ENCODE results near the gene KLHL3.

Gene KLHL3

GRCh38 chr5:137602721-137603273 is 133.1 kb downstream of the KLHL3 start:
- H3K9me3 Mint-ChIP-seq = no peaks in the 10 kb centered on the region
- H3K36me3 Mint-ChIP-seq (ENCODE audit: low read depth) = no peaks in the 10 kb centered on the region
- no peak overlapping the region for H3K4me3 Mint-ChIP-seq
- peaks cover 33% of the 10 kb centered on the region for H3K27me3 Mint-ChIP-seq (ENCODE audit: low read depth)
- no peaks in the 10 kb centered on the region for H3K4me1 Mint-ChIP-seq (ENCODE audit: low read depth)
- no peak overlapping the region for H3K27ac Mint-ChIP-seq

GRCh38 chr5:137600721-137601360 is 135.0 kb downstream of the KLHL3 start:
- H3K36me3 Mint-ChIP-seq (ENCODE audit: low read depth) = no peaks in the 10 kb centered on the region
- no peaks in the 10 kb centered on the region for H3K4me1 Mint-ChIP-seq (ENCODE audit: low read depth)

GRCh38 chr5:137599457-137599856 is 136.4 kb downstream of the KLHL3 start:
- H3K4me3 Mint-ChIP-seq = no peak overlapping the region
- no peaks in the 10 kb centered on the region for H3K9me3 Mint-ChIP-seq
- H3K36me3 Mint-ChIP-seq (ENCODE audit: low read depth) = no peaks in the 10 kb centered on the region
- H3K27me3 Mint-ChIP-seq (ENCODE audit: low read depth) = peaks cover 20% of the 10 kb centered on the region
- no peaks in the 10 kb centered on the region for H3K4me1 Mint-ChIP-seq (ENCODE audit: low read depth)
- H3K27ac Mint-ChIP-seq = no peak overlapping the region

More at GRCh38 chr5:137600721-137601360, 135.0 kb downstream of the KLHL3 start:
- Mint-ChIP-seq H3K27me3 (ENCODE audit: low read depth) (peaks cover 25% of the 10 kb centered on the region), H3K9me3 (no peaks in the 10 kb centered on the region), H3K4me3 (no peak overlapping the region), H3K27ac (no peak overlapping the region)

- no peak overlapping the region for H3K27ac Mint-ChIP-seq
- peaks cover 22% of the 10 kb centered on the region for H3K27me3 Mint-ChIP-seq (ENCODE audit: low read depth)
- H3K36me3 Mint-ChIP-seq (ENCODE audit: low read depth) = no peaks in the 10 kb centered on the region
- H3K4me1 Mint-ChIP-seq (ENCODE audit: low read depth) = no peaks in the 10 kb centered on the region
- no peak overlapping the region for H3K4me3 Mint-ChIP-seq
- H3K9me3 Mint-ChIP-seq = no peaks in the 10 kb centered on the region
These were observed 137.5 kb downstream of the KLHL3 start for GRCh38 chr5:137598399-137598798.

GRCh38 chr5:137596941-137597340 is 138.9 kb downstream of the KLHL3 start:
- Mint-ChIP-seq H3K27ac (no peak overlapping the region), H3K27me3 (ENCODE audit: low read depth) (peaks cover 28% of the 10 kb centered on the region), H3K36me3 (ENCODE audit: low read depth) (no peaks in the 10 kb centered on the region), H3K9me3 (no peaks in the 10 kb centered on the region), H3K4me3 (no peak overlapping the region), H3K4me1 (ENCODE audit: low read depth) (no peaks in the 10 kb centered on the region)

- no peaks in the 10 kb centered on the region for H3K9me3 Mint-ChIP-seq
- no peak overlapping the region for H3K27ac Mint-ChIP-seq
- no peak overlapping the region for H3K4me3 Mint-ChIP-seq
- peaks cover 28% of the 10 kb centered on the region for H3K27me3 Mint-ChIP-seq (ENCODE audit: low read depth)
- H3K4me1 Mint-ChIP-seq (ENCODE audit: low read depth) = no peaks in the 10 kb centered on the region
- H3K36me3 Mint-ChIP-seq (ENCODE audit: low read depth) = no peaks in the 10 kb centered on the region
These were observed 140.4 kb downstream of the KLHL3 start for GRCh38 chr5:137595396-137596079.

- Mint-ChIP-seq H3K4me1 (ENCODE audit: low read depth) (no peaks in the 10 kb centered on the region), H3K27ac (no peak overlapping the region), H3K36me3 (ENCODE audit: low read depth) (no peaks in the 10 kb centered on the region), H3K9me3 (no peaks in the 10 kb centered on the region), H3K4me3 (no peak overlapping the region), H3K27me3 (ENCODE audit: low read depth) (peaks cover 28% of the 10 kb centered on the region)
These were observed 141.2 kb downstream of the KLHL3 start for GRCh38 chr5:137594717-137595116.

- Mint-ChIP-seq H3K27ac (no peak overlapping the region), H3K27me3 (ENCODE audit: low read depth) (peaks cover 24% of the 10 kb centered on the region), H3K4me1 (ENCODE audit: low read depth) (peaks cover 3% of the 10 kb centered on the region), H3K36me3 (ENCODE audit: low read depth) (no peaks in the 10 kb centered on the region), H3K4me3 (no peak overlapping the region), H3K9me3 (no peaks in the 10 kb centered on the region)
These were observed 143.6 kb downstream of the KLHL3 start for GRCh38 chr5:137592317-137592716.

- Mint-ChIP-seq H3K36me3 (ENCODE audit: low read depth) (no peaks in the 10 kb centered on the region), H3K4me3 (no peak overlapping the region)
These were observed 146.7 kb downstream of the KLHL3 start for GRCh38 chr5:137589185-137589584.

GRCh38 chr5:137587919-137588318 is 148.0 kb downstream of the KLHL3 start:
- Mint-ChIP-seq H3K4me3 (no peak overlapping the region), H3K4me1 (ENCODE audit: low read depth) (peaks cover 3% of the 10 kb centered on the region), H3K9me3 (no peaks in the 10 kb centered on the region), H3K27ac (no peak overlapping the region), H3K27me3 (ENCODE audit: low read depth) (peaks cover 18% of the 10 kb centered on the region), H3K36me3 (ENCODE audit: low read depth) (no peaks in the 10 kb centered on the region)

More at GRCh38 chr5:137589185-137589584, 146.7 kb downstream of the KLHL3 start:
- Mint-ChIP-seq H3K27me3 (ENCODE audit: low read depth) (peaks cover 16% of the 10 kb centered on the region), H3K4me1 (ENCODE audit: low read depth) (peaks cover 3% of the 10 kb centered on the region), H3K9me3 (no peaks in the 10 kb centered on the region), H3K27ac (no peak overlapping the region)

- no peaks in the 10 kb centered on the region for H3K9me3 Mint-ChIP-seq
- H3K36me3 Mint-ChIP-seq (ENCODE audit: low read depth) = no peaks in the 10 kb centered on the region
- peaks cover 18% of the 10 kb centered on the region for H3K27me3 Mint-ChIP-seq (ENCODE audit: low read depth)
- H3K4me3 Mint-ChIP-seq = no peak overlapping the region
- H3K27ac Mint-ChIP-seq = no peak overlapping the region
- peaks cover 3% of the 10 kb centered on the region for H3K4me1 Mint-ChIP-seq (ENCODE audit: low read depth)
These were observed 151.6 kb downstream of the KLHL3 start for GRCh38 chr5:137584262-137584661.

GRCh38 chr5:137583129-137583528 is 152.8 kb downstream of the KLHL3 start:
- Mint-ChIP-seq H3K4me3 (no peak overlapping the region), H3K36me3 (ENCODE audit: low read depth) (no peaks in the 10 kb centered on the region), H3K27me3 (ENCODE audit: low read depth) (peaks cover 12% of the 10 kb centered on the region), H3K9me3 (no peaks in the 10 kb centered on the region), H3K4me1 (ENCODE audit: low read depth) (no peaks in the 10 kb centered on the region), H3K27ac (no peak overlapping the region)

GRCh38 chr5:137582218-137582617 is 153.7 kb downstream of the KLHL3 start:
- Mint-ChIP-seq H3K36me3 (ENCODE audit: low read depth) (no peaks in the 10 kb centered on the region), H3K27me3 (ENCODE audit: low read depth) (peaks cover 12% of the 10 kb centered on the region), H3K27ac (no peak overlapping the region), H3K4me1 (ENCODE audit: low read depth) (no peaks in the 10 kb centered on the region), H3K4me3 (no peak overlapping the region), H3K9me3 (no peaks in the 10 kb centered on the region)

GRCh38 chr5:137581776-137582175 is 154.1 kb downstream of the KLHL3 start:
- Mint-ChIP-seq H3K4me3 (no peak overlapping the region), H3K4me1 (ENCODE audit: low read depth) (no peaks in the 10 kb centered on the region), H3K27ac (no peak overlapping the region), H3K9me3 (no peaks in the 10 kb centered on the region), H3K36me3 (ENCODE audit: low read depth) (no peaks in the 10 kb centered on the region), H3K27me3 (ENCODE audit: low read depth) (peaks cover 8% of the 10 kb centered on the region)

GRCh38 chr5:137580030-137580429 is 155.9 kb downstream of the KLHL3 start:
- no peak overlapping the region for H3K27ac Mint-ChIP-seq
- no peaks in the 10 kb centered on the region for H3K4me1 Mint-ChIP-seq (ENCODE audit: low read depth)
- no peaks in the 10 kb centered on the region for H3K9me3 Mint-ChIP-seq
- no peak overlapping the region for H3K4me3 Mint-ChIP-seq
- peaks cover 8% of the 10 kb centered on the region for H3K27me3 Mint-ChIP-seq (ENCODE audit: low read depth)
- H3K36me3 Mint-ChIP-seq (ENCODE audit: low read depth) = no peaks in the 10 kb centered on the region
